NCI-H2227 (cell line): Measurements from ENCODE around the gene PAM16.

Source experiments
- DNase-seq: peaks from one replicate; lab custom pipeline; 2025; ENCODE audit not compliant: unreplicated experiment; lab: John Stamatoyannopoulos, UW

PAM16 gene

GRCh38 chr16:4372001-4372577 is 21.0 kb upstream of the PAM16 start:
- DNase-seq, result no peak

GRCh38 chr16:4371357-4372000 is 20.4 kb upstream of the PAM16 start, which contains the start of gene VASN:
Gene VASN (plus strand): TSS chr16:4371848. CDS start chr16:4380878, 9,030 bp downstream.
- DNase-seq, result no peak

- DNase-seq, result no peak
These were observed 19.6 kb upstream of the PAM16 start for GRCh38 chr16:4370570-4371356.

- no peak for DNase-seq
These were observed 19.0 kb upstream of the PAM16 start for GRCh38 chr16:4370151-4370550.

GRCh38 chr16:4369007-4369733 is 18.0 kb upstream of the PAM16 start:
- DNase-seq, result no peak

GRCh38 chr16:4367393-4367856 is 16.3 kb upstream of the PAM16 start:
- no peak for DNase-seq

GRCh38 chr16:4366016-4366415 is 14.9 kb upstream of the PAM16 start:
- no peak for DNase-seq

- no peak for DNase-seq
These were observed 14.5 kb upstream of the PAM16 start for GRCh38 chr16:4365615-4366014.

- no peak for DNase-seq
These were observed 13.9 kb upstream of the PAM16 start for GRCh38 chr16:4365014-4365406.

- no peak for DNase-seq
These were observed 13.3 kb upstream of the PAM16 start for GRCh38 chr16:4364196-4365013.

GRCh38 chr16:4362476-4363135 is 11.5 kb upstream of the PAM16 start:
- DNase-seq, result no peak

- DNase-seq, result no peak
These were observed 10.8 kb upstream of the PAM16 start for GRCh38 chr16:4361944-4362311.

GRCh38 chr16:4361033-4361943 is 10.2 kb upstream of the PAM16 start:
- no peak for DNase-seq

- peak; percentile 38 for DNase-seq
These were observed 9.5 kb upstream of the PAM16 start for GRCh38 chr16:4360538-4361021.

- no peak for DNase-seq
These were observed 8.8 kb upstream of the PAM16 start for GRCh38 chr16:4359914-4360313.

- DNase-seq, result peak; percentile 48
These were observed 7.9 kb upstream of the PAM16 start for GRCh38 chr16:4358831-4359561.

GRCh38 chr16:4358236-4358635 is 7.1 kb upstream of the PAM16 start:
- no peak for DNase-seq

- no peak for DNase-seq
These were observed 5.7 kb upstream of the PAM16 start for GRCh38 chr16:4356820-4357219.
